HUES48 (cell line): Measurements from ENCODE around the gene AIF1L.

Source experiments
- H3K27ac ChIP-seq: one replicate; pipeline ENCODE4 v1.7.0; 2013; ENCODE audit warnings: low read depth, low read length, inconsistent platforms
- H3K27me3 ChIP-seq: 2 replicates; pipeline ENCODE4 v1.6.1; 2013; ENCODE audit warnings: mild to moderate bottlenecking, low read length; ENCODE audit not compliant: control insufficient read depth, insufficient read depth
- H3K36me3 ChIP-seq: 2 replicates; pipeline ENCODE4 v1.6.1; 2013; ENCODE audit warnings: low read length; ENCODE audit not compliant: control insufficient read depth, insufficient read depth
- H3K4me1 ChIP-seq: 2 replicates; pipeline ENCODE4 v1.6.1; 2013; ENCODE audit warnings: mild to moderate bottlenecking, low read length; ENCODE audit not compliant: control insufficient read depth, insufficient read depth
- H3K4me3 ChIP-seq: 2 replicates; pipeline ENCODE4 v1.5.1; 2013; ENCODE audit warnings: mild to moderate bottlenecking, low read depth, low read length
- H3K9ac ChIP-seq: 2 replicates; pipeline ENCODE4 v1.6.1; 2013; ENCODE audit warnings: mild to moderate bottlenecking, low read depth, low read length, moderate library complexity
- H3K9me3 ChIP-seq: 2 replicates; pipeline ENCODE4 v1.6.1; 2013; ENCODE audit warnings: low read length; ENCODE audit not compliant: control insufficient read depth, insufficient read depth

The AIF1L gene

DNA sequence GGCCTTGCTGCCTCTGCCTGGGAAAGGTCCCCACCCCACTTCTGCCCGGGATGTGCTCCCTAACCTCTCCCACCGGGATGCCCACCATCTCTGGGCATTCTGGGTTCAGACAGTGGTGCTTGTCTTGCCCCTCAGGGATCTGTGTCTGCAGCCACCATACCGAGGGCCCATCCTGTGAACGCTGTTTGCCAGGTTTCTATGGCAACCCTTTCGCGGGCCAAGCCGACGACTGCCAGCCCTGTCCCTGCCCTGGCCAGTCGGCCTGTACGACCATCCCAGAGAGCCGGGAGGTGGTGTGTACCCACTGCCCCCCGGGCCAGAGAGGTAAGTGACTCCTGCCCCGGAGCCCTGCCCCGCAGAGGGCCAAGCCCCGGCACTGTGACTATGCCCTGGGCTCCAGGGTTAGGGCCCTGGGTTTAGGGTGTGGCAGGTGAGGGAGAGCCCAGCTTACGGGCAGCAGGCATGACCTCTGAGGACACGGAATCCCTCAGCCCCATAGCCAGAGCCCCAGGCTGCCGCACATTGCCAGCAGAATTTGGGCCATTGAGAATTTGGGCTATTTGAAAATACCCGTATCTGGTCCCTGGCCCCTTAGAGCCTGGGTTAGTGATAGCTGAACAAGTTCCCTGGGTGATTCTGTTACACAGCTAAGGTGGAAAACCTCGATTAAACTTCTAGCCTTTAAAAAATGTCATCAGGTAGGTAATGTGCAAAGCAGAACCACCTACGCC lies 35.3 kb upstream of the AIF1L start:
- Histone ChIP-seq H3K27ac (no peak overlapping the region), H3K9me3 (no peaks in the 10 kb centered on the region), H3K4me1 (no peaks in the 10 kb centered on the region), H3K9ac (no peak overlapping the region), H3K36me3 (peaks cover 6% of the 10 kb centered on the region; the same call in 1 of the 2 replicates), H3K27me3 (no peaks in the 10 kb centered on the region), H3K4me3 (no peak overlapping the region)

DNA sequence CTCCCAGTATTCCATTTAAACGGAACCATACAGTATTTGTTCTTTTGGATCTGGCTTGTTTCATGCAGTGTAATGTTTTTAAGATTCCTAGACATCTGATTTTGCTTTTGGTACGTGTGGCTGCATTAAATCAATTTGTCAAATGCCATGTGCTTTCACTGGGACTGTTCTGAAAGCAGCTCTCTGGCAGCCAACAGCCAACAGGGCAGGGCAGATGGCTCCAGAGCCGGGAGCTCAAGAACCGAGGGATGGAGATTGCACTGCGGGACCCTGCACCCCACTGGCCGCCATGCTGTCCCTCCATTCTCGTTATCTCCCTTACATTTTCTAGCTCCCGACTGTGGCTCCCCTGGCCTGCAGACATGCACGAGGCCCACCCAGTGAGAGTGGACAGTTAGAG lies 33.4 kb upstream of the AIF1L start:
- Histone ChIP-seq H3K27ac (no peak overlapping the region), H3K4me3 (no peak overlapping the region), H3K9me3 (no peaks in the 10 kb centered on the region), H3K27me3 (no peaks in the 10 kb centered on the region), H3K9ac (no peak overlapping the region), H3K4me1 (no peaks in the 10 kb centered on the region), H3K36me3 (peaks cover 3% of the 10 kb centered on the region; the same call in 1 of the 2 replicates)

DNA sequence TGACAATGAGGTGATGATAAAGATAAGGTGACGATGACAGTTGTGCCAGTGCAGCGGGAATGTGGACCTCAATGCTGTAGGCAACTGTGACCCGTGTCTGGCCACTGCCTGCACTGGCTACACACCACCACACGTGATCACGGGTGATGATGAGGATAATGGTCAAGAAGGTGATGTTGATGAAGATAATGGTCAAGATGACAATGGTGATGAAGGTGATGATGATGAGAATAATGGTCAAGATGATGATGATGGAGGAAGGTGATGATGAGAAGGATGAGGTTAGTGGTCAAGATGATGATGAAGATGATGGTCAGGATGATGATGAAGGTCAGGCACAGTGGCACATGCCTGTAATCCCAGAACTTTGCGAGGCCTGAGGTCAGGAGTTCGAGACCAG lies 30.7 kb upstream of the AIF1L start:
- H3K4me3 ChIP-seq = no peak overlapping the region
- no peaks in the 10 kb centered on the region for H3K27me3 ChIP-seq

DNA sequence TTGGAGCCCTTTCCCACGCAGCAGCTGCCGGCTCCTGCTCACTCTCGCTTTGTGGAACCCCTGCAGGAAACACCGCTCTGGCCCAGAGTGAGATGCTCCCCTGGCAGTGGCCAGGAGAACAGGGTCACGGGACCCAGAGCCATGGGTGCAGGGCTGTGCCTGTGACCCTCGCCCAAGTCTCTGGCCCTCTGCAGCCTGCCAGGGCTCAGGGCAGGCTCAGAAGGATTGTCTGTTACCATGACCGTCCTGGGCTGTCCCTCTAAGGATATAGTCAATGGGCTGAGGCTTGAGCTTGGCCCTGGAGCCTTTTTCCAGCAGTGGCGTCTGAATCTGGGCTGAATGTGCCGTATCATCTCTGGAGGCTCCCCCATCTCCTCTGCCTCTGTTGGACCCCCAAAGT lies 28.7 kb upstream of the AIF1L start:
- 0 out of 2 replicates have a peak, but pooled peaks cover 2% of the 10 kb centered on the region for H3K36me3 ChIP-seq
- H3K27ac ChIP-seq = no peak overlapping the region
- no peak overlapping the region for H3K9ac ChIP-seq
- H3K27me3 ChIP-seq = no peaks in the 10 kb centered on the region
- no peaks in the 10 kb centered on the region for H3K4me1 ChIP-seq
- no peaks in the 10 kb centered on the region for H3K9me3 ChIP-seq
- H3K4me3 ChIP-seq = no peak overlapping the region

More for the DNA sequence above, 30.7 kb upstream of the AIF1L start:
- H3K36me3 ChIP-seq = peaks cover 2% of the 10 kb centered on the region; the same call in 1 of the 2 replicates
- no peak overlapping the region for H3K9ac ChIP-seq
- no peaks in the 10 kb centered on the region for H3K9me3 ChIP-seq
- no peaks in the 10 kb centered on the region for H3K4me1 ChIP-seq
- no peak overlapping the region for H3K27ac ChIP-seq

DNA sequence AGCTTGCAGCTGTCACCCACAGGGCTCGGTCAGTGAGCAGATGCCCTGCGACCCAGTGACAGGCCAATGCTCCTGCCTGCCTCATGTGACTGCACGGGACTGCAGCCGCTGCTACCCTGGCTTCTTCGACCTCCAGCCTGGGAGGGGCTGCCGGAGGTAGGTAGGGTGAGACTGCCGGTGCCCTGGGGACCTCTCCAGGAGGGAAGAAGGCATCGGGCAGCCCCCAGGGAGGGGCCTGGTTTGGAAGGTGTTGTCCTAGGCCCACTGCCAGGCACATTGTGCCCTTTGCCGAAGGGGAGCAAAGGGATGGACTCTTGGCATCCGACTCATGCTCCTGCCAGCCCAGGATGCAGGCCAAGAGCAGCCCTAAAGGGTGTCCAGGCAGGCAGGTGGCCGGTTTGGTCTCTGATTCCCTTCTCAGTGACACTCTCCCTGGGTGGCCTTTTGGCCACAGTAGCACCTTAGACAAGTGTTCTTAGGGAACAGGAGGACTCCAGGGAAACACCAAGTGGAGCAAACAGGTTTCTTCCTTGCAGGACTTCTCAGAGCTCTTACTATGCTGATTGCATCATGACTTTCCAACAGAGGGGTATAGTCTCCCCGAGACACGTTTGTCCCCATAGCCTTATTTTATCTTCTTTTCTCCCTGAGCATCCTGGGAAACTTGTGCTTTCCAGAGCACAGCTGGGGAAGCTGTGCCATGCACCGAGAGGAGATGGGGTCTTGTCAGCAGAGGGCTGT lies 28.1 kb upstream of the AIF1L start:
- no peaks in the 10 kb centered on the region for H3K4me1 ChIP-seq
- H3K4me3 ChIP-seq = no peak overlapping the region
- no peaks in the 10 kb centered on the region for H3K27me3 ChIP-seq
- H3K9ac ChIP-seq = no peak overlapping the region
- no peak overlapping the region for H3K27ac ChIP-seq
- H3K36me3 ChIP-seq = peaks cover 8% of the 10 kb centered on the region; the same call in 1 of the 2 replicates
- no peaks in the 10 kb centered on the region for H3K9me3 ChIP-seq

DNA sequence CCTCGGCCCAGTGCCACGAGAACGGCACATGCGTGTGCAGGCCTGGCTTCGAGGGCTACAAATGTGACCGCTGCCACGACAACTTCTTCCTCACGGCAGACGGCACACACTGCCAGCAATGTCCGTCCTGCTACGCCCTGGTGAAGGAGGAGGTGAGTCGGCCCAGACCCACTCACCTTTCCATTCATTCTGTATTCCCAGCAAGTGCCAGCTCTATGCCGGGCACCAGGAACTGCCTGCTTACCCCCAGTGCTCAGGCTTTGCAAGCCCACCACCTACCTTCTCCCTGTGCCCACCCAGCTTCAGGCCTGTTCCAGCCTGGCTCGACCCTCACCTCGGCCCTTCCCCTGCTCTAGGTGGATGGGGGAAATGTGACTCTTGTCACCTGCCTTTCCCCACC lies 26.6 kb upstream of the AIF1L start:
- Histone ChIP-seq H3K4me1 (no peaks in the 10 kb centered on the region), H3K27me3 (no peaks in the 10 kb centered on the region), H3K27ac (no peak overlapping the region), H3K36me3 (peaks cover 11% of the 10 kb centered on the region; the same call in 1 of the 2 replicates), H3K4me3 (no peak overlapping the region), H3K9ac (no peak overlapping the region), H3K9me3 (no peaks in the 10 kb centered on the region)

DNA sequence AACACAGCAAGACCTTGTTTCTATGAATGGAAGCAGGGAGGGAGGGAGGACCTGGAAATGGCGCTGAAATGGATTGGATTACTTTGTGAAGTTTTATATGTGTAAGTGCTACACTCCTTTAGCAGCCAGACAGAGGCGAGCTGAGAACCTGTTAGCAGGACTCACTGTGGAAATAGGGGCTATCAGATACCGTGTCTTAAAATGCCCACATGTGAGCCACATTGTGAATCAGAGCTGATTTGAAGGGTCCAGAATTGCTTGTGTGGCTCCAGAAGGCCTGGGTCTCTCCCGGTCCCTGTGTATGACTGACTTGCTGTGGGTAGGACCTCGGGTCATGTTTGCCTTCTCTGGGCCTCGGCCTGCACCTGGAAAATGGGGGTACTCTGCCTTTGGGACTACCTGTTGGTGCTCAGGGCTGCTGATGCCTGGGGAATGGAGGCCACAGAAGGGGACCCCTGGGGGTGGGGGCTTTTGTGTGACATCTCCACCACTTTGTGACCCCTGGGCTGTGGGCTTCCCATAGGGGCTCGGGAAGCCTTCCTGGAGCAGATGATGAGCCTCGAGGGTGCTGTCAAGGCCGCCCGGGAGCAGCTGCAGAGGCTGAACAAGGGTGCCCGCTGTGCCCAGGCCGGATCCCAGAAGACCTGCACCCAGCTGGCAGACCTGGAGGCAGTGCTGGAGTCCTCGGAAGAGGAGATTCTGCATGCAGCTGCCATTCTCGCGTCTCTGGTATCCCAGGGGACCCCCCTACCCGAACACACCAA lies 24.0 kb upstream of the AIF1L start:
- Histone ChIP-seq H3K36me3 (peaks cover 11% of the 10 kb centered on the region; the same call in 1 of the 2 replicates), H3K9ac (no peak overlapping the region), H3K4me3 (no peak overlapping the region), H3K27ac (no peak overlapping the region), H3K27me3 (no peaks in the 10 kb centered on the region), H3K9me3 (no peaks in the 10 kb centered on the region), H3K4me1 (no peaks in the 10 kb centered on the region)

DNA sequence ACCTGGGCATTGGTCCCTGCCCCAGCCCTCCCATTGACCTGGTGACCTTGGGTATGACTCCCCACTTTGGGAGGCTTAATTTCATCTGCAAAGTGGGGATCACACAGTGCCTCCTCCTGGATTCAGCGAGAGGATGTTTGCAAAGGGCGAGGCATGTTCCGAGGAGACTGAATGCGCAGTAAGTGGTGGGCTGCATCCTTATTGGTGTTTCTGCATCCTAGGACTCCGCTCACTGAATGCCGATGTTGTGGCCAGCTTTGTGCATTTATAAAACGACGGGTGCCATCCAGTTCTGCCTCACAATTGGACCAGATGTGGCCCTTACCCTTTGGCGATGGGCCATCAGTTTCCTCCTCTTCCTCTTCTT lies 23.5 kb upstream of the AIF1L start:
- Histone ChIP-seq H3K4me1 (no peaks in the 10 kb centered on the region), H3K9ac (no peak overlapping the region), H3K9me3 (no peaks in the 10 kb centered on the region), H3K36me3 (peaks cover 11% of the 10 kb centered on the region; the same call in 1 of the 2 replicates), H3K27ac (no peak overlapping the region), H3K4me3 (no peak overlapping the region), H3K27me3 (no peaks in the 10 kb centered on the region)

DNA sequence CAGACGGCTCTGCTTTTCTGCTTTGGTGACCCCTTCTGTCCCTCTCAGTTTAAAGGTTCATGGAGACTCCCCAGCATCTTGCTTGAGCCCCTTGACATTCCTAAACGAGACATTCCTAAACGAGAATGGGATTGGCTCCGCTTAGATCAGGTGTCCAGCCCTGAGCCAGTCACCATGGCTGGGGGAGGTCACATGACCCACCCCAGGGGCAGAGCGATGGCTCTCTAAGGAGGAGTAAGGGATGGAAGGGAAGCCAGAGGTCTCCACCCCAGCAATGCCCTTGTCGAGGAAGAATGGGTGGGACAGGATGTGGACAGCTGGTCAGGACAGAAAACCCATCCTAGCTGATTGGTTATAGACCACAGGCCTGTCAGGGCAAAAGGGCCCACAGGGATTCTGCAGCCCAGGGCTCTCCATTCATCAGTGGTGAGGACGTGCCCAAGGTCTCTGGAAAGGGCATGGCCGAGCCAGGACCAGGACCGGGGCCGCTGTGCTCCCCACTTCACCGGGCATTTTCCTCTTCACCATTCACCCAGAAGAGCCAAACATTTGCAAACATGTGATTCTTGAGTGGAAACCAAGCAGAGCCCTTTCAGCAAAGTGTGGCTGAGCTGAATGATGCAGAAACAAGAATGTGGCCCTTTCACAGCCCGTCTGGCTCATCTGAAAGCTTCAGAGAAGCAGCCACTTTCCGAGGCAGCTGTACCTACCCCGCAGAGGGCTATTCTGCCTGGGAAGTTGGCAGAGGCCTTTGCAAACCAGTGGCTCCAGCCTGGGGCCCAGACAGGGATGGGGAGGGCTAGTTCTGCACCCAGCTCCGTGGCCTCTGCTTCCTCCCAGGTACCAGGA lies 19.8 kb upstream of the AIF1L start:
- H3K4me3 ChIP-seq = no peak overlapping the region
- H3K9ac ChIP-seq = no peak overlapping the region
- no peaks in the 10 kb centered on the region for H3K9me3 ChIP-seq
- no peak overlapping the region for H3K27ac ChIP-seq
- H3K27me3 ChIP-seq = no peaks in the 10 kb centered on the region
- no peaks in the 10 kb centered on the region for H3K4me1 ChIP-seq
- H3K36me3 ChIP-seq = peaks cover 11% of the 10 kb centered on the region; the same call in 1 of the 2 replicates
